ENCODE measurements around the gene DGCR6L.
A peak's percentile ranks its signal among the peaks of the same experiment; 100 is the strongest.
"Not testable (repeated sequence)": the region's sequence is repeated elsewhere in the genome, so short reads cannot be mapped to it uniquely, and the experiment has no call there.

DGCR6L gene

GRCh38 chr22:20274374-20274773, 45.5 kb downstream of the DGCR6L start:
- not testable (repeated sequence) for DNase-seq

GRCh38 chr22:20273758-20274181, 46.1 kb downstream of the DGCR6L start:
- no peak for DNase-seq

- DNase-seq = no peak
These were observed 47.2 kb downstream of the DGCR6L start for GRCh38 chr22:20272700-20273099.

DNA sequence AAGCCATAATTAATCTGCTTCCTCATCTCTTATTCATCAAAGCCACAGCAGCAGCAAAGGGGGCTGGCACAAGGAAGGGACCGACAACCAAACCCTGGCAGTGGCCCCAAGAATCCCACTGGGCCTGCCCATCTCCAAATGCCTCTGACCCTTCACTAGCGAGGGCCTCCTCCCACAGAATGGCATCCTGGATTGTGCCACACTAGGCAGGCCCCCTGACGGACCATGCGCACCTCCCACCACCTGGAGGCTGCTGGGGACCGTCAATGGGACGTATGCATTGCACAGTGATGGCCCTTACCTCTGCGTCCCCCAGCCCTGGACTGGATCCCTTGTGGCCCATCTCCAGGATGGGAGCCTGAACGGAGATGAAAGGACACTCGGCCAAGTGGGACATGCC, 47.7 kb downstream of the DGCR6L start:
- DNase-seq = no peak

DNA sequence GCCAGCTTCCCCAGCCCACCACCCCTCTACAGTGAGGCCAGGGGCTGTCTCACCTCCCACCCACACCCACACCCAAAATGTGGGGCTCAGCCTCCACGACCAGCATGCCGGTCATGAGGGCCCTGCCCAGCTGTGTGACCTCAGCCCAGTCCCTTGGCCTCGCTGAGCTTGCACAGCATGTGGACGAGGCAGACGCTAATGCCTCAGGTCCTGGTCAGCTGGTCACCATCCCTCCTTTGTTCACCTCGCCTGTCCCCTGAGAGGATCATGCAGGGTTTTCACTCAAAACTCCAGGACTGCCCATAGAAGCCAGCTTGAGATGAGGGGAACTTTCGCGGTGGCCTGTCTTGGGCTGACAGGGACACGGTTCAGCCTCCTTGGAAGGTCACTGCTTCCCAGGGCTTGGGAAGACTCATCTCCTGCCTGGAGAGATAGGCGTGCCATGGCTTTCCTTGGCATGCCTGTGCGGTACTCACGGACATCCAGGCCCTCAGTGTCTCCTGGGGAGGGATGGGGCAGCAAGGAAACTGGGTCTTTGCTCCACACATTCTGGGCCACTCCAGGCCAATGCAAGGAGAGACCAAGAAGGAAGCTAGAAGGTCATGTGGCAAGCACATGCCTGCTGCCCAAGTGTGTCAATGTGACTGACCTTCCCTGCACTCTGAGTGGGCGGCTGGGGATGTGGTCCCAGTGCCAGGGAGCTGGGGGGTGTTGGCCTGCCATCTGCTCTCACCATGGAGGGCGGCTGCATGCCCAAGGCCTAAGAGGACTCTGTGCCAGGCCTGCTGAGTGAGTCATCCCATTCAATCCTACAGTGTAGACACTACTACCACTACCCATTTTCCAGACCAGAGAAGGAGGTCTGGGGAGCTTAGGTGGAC, 48.5 kb downstream of the DGCR6L start:
- no peak for DNase-seq

DNA sequence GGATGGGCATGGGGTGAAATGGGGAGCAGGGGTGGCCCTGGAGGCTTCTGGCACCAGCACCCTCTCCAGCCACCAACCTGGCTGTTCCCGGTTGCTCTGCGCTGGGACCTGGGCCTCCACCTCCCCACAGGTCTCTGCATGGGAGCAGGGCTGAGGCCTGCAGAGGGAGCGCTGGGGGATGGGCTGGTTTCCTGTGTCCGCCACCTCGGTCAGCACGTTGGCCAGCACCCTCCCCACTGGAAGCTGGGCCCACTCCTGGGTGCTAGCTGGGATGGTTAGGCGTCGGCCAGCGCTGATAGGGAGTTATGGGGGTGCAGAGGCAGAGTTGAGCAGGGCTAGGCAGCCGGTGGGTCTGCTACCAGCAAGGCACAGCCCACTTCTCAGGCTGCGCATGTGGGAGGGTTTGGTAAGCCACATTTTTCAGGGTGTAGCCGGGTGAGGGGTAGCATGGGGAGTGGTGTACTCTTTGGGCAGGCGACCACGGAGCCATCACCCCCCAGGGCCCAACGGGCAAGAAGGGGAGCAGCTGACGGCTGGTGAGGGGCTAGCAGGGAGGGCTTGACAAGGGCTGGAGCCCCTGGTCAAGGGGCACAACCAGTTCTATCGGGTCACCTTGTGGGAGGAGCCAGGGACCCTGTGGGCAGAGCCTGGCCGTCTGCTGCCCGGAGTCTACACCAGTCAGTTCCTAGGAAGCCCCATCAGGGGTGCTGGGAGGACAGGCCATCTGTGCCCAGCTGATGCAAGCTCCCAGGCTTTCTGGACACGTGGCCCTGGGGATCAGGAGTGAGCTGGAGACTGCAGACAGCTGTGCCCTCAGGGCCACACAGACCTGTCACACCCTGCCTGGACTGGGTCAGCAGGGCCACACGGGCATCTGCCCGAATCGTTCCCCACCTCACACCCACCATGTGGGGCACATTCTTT, 49.4 kb downstream of the DGCR6L start:
- not testable (repeated sequence) for DNase-seq

DNA sequence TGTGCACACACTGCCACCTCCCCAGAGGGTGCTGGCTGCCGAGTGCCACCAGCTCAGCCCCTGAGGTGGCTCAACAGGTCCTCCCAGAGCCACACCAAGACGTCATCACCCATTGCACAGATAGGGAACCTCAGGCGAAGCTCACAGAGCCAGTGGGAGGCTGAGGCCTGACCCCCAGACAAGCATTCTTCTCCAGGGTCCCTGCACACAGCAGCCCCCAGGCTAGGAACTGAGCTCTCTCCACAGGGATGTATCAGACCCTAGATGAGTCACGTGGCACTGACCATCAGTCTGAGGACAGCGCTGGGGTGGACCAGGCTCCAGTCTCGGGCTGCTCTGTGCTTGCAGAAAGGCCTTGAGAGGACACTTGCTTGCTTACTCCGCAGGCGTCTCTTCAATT, 50.2 kb downstream of the DGCR6L start:
- DNase-seq = not testable (repeated sequence)

- DNase-seq = not testable (repeated sequence)
These were observed 50.7 kb downstream of the DGCR6L start for GRCh38 chr22:20269201-20269600.

DNA sequence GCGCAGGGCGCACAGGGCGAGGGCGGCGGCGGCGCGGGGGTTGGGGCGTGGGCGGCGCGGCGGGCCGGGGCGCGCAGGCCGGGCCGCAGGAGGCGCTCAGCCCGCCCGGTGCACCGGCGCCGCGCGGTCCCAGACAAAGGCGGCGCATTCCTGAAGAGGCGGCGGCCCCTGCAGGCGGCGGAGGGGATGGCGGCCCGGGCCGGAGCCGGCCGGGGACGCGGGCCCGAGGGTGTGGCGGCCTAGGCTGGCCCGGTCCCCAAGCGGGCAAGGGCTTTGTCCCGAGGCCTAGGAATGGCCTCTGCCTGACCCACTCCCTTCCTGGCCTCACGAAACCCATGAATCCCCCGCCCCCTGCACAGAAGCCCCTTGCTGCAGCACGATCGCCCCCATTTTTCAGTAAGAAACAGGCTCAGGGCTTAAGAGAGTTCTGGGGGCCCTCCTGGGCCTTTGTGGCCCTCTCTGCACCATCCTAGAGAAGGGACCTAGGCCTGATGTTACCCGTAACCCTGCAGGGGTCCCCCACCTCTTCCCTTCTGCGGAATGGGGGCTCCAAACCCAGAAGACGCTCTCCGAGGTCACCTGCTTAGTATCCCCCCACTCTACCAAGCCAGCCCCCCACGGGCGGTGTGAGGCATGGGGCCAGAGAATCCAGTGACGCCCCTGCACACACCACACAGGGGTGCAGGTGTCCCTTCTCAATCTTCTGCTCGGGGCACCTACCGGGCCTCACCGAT, 51.4 kb downstream of the DGCR6L start, which contains the start of gene RTN4R:
Gene RTN4R (minus strand): TSS at position 40 of the 734 bp plus-strand sequence. CDS start 226 bp downstream, outside the sequence.
- DNase-seq = peak; percentile 51

- DNase-seq = no peak
These were observed 52.2 kb downstream of the DGCR6L start for GRCh38 chr22:20267441-20268278.

GRCh38 chr22:20266667-20267440, 53.0 kb downstream of the DGCR6L start:
- not testable (repeated sequence) for DNase-seq

DNA sequence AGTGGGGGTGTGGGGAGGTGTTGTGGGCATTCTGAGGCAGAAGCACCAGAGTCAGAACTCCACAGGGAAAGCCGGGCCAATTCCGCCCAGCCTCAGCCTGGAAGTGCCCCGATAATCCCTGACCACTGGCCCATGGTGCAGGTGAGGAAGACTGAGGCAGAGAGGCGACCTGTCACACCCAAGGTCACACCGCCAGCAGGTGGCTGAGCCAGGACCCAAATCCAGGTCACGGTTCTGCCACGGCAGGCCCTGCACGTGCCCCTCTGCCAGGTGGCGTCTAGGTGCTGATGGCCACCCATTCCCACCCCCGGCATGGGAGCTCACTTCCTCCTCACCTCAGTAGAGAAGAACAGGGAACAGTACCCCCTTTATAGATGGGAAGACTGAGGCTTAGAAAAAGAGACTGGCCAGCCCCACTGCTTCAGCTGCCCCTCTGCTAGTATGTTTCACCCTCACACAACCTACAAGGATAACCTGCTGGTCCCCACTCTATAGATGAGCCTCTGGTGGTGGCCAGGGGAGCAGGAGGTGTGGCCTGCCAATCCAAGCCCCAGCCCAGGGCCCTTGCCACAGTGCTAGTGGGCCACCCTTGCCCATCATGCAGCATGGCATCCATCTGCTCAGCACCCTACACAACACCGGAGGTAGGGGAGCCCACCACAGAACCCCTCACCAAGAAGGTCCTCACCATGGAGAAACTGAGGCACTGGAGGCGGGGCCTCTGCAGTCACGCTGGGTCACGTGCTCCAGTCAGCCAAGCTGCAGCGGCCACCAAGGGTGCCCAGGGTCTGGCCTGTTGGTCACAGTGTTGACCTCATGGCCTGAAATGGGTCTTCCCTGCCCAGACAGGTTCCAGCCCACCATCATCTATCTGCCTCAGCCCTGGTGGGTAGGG, 53.8 kb downstream of the DGCR6L start:
- not testable (repeated sequence) for DNase-seq

DNA sequence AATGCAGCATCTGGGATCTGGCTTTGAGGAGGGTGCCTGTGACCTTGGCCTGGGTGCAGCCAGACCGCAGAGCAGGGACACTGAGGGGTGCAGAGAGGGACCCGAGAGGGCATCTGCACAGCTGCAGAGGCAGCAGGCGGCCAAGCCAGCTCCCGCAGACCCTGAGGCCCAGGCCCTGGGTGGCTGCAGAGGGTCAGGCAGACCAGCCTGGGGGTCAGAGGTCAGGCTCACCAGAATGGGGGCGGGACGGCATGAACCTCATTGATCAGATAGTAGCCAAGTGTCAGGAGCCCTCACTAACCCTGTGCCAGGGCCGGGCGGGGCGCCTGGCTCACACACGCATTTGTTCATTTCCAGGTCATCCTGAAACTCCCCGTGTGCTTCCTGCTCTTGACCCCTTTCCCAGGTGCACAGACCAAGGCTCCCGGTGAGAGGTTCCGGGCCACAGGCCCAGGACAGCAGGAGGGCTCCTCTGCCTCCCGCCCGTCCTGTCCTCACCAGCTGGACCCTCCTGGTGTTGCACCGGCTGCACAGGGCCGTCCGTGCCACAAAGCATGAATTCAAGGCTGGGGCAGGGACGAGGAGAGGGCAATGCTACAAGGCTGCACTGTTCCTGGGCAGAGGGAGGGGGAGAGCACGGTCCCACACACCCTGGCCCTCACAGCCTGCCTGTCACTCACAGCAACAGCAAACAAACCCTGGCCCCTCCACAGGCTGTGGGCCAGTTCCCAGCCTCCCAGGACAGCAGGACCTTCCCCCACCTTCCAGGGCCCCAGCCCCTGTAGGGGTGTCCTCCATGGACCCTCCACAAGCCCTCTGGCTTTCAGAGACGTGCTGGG, 55.0 kb downstream of the DGCR6L start:
- DNase-seq = no peak

All from fibroblast of skin of back (primary cell).